ENCODE data around the gene NFAM1. TPM values are rescaled to one million over a fixed set of nuclear protein-coding genes. Genes with fewer than 3 reads are reported as not detected.

NFAM1 gene
- total and polyA plus RNA-seq, 2 of the 4 experiments (the other 2 are of a cell fraction): not detected

DNA sequence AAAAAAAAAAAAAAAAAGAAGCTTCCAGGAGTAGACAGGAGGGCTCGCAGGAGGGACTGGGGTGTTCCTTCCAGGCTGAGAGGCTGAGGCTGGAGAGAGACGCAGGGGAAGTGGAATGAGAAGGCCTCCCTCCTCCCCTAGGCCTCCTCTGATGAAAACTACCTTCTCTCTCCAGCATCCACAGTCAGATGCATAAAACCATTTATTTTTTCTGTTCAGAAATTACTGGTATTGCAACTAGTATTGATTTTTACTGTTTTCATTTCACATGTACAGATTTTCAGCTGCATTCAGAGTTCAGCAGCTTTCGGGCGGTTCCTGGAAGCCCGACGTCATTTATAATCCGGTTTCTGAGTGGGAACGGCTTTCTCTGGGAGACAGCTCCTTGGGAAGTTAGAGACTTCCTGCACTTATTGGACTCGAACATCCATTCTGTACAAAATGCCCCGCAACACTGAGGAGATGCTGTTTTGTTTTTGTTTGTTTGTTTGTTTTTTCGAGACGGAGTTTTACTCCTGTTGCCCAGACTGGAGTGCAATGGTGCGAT is 6.9 kb upstream of the NFAM1 start:
- in situ Hi-C loops (cut with MboI; ENCODE audit: low sequenced_read_pairs) (loop anchor here (5.0 kb wide), 1 partner anchor 342 kb away; no protein-coding TSS in a partner anchor), dilution Hi-C loops (cut with HindIII; ENCODE audit: low sequenced_read_pairs, unreplicated experiment) (no loop called here), intact Hi-C loops (cut with micrococcal nuclease) (no loop called here)
- Histone ChIP-seq H3K79me1 (ENCODE audit: low read depth in 1 of 2, low read length in 2 of 2) (no peaks in the 10 kb centered on the region), H3K36me3 (ENCODE audit: control insufficient read depth, insufficient read depth, low read length) (no peaks in the 10 kb centered on the region), H4K91ac (ENCODE audit: insufficient read depth, low read depth, low read length) (no peak overlapping the region), H2AK5ac (ENCODE audit: low read depth, low read length) (no peak overlapping the region), H3K27me3 (ENCODE audit: control insufficient read depth, insufficient read depth, low read length) (peaks cover 12% of the 10 kb centered on the region), H2BK20ac (ENCODE audit: low read depth, low read length) (no peak overlapping the region), H2AFZ (replicated peaks; ENCODE audit: low read length, poor library complexity) (no peak overlapping the region), H2BK5ac (ENCODE audit: low read depth, low read length, poor library complexity, severe bottlenecking) (no peak overlapping the region), H4K5ac (ENCODE audit: low read depth, low read length) (no peak overlapping the region), H2BK120ac (ENCODE audit: low read depth, low read length) (no peak overlapping the region), H4K8ac (ENCODE audit: low read depth in 2 of 2, low read length in 2 of 2) (no peak overlapping the region), H3K9me3 (ENCODE audit: control insufficient read depth, insufficient read depth, low read length) (no peaks in the 10 kb centered on the region), H3K56ac (ENCODE audit: extremely low read depth, insufficient read depth, low read length) (no peak overlapping the region), H3K27ac (ENCODE audit: insufficient read depth, low read length) (no peak overlapping the region), H3K18ac (ENCODE audit: low read depth, low read length) (no peak overlapping the region), H3K9me1 (ENCODE audit: insufficient read depth, low read length) (no peaks in the 10 kb centered on the region; the same call in 1 of the 2 replicates), H3K14ac (replicated peaks; ENCODE audit: low read depth, low read length) (no peak overlapping the region), H3K4me2 (ENCODE audit: low read depth, low read length) (no peak overlapping the region), H3K4ac (ENCODE audit: low read depth, low read length) (no peak overlapping the region), H2AK9ac (replicated peaks; ENCODE audit: low read depth, low read length, poor library complexity) (no peak overlapping the region), H3K23ac (ENCODE audit: low read depth, low read length) (no peak overlapping the region), H4K20me1 (ENCODE audit: insufficient read depth, low read length) (no peaks in the 10 kb centered on the region), H3K4me3 (ENCODE audit: insufficient read depth, low read depth, low read length) (no peak overlapping the region), H3K4me1 (ENCODE audit: control insufficient read depth, insufficient read depth, low read length) (peaks cover 7% of the 10 kb centered on the region; the same call in 1 of the 2 replicates), H2BK15ac (ENCODE audit: low read depth, low read length) (no peak overlapping the region), H3K9ac (ENCODE audit: low read depth, low read length) (no peak overlapping the region)
- TF ChIP-seq NFE2L2 (IDR thresholded peaks at IDR 0.05; ENCODE audit: low read depth, low read length): no peak
- no peak for TF ChIP-seq RCOR1 (IDR thresholded peaks at IDR 0.05; ENCODE audit: insufficient replicate concordance, low read length)
- no peak for TF ChIP-seq MAZ (IDR thresholded peaks at IDR 0.05; ENCODE audit: borderline replicate concordance, low read depth, low read length)
- TF ChIP-seq SMC3 (IDR thresholded peaks at IDR 0.05; ENCODE audit: low read depth, low read length): no peak
- no peak for ATAC-seq (ENCODE audit: low read depth)
- no TSS peak for BruUV-seq (replicated peaks)
- CTCF ChIA-PET: interaction anchor here (0.8 to 1.1 kb wide), 2 partner anchors 347 to 473 kb away, joined by 3 read pairs; no protein-coding TSS in a partner anchor
- no peak for DNase-seq
- POLR2A ChIA-PET (ENCODE audit: unreplicated experiment): no interaction called here
- WGBS, 2 experiments (ENCODE audit: extremely low coverage in 2 of 2, insufficient read length in 1 of 2): no CpG with 5 or more reads among the region's 13 CpGs

All from IMR-90 (cell line).